Measurements from ENCODE around the gene SLC23A2.

DNA sequence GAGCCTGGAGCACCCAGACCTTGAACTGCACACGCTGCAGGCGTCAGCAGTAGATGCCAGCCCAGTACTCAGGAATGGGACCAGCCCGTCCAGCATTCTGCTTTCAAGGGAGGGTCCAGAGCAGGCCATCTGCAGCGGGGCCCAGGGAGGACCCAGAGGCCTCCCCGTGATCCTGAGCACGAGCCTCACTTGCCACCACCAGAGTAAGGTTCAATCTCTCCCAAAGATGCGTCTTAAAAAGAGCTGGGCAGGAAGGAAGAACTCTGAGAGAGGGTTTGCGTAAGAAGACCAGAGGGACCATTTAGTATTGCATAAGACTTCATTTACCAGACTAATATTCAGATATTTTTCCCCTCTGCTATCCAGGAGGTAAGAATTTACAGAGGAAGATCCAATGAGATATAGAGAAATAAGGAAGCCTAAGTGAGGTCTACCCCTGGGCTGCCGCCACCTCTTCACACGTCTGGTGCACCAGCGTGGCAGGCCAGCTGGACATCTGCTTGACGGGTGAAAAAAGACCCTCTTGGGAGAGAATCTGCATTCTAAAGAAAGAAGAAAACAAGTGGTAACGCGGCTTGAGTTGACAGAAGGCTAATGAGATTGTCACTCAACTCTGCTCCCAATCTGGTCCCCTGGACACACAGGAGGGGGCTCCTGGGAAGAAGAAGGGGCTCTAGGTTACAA is 172.3 kb downstream of the SLC23A2 start:
- TF ChIP-seq, protein P1, sequence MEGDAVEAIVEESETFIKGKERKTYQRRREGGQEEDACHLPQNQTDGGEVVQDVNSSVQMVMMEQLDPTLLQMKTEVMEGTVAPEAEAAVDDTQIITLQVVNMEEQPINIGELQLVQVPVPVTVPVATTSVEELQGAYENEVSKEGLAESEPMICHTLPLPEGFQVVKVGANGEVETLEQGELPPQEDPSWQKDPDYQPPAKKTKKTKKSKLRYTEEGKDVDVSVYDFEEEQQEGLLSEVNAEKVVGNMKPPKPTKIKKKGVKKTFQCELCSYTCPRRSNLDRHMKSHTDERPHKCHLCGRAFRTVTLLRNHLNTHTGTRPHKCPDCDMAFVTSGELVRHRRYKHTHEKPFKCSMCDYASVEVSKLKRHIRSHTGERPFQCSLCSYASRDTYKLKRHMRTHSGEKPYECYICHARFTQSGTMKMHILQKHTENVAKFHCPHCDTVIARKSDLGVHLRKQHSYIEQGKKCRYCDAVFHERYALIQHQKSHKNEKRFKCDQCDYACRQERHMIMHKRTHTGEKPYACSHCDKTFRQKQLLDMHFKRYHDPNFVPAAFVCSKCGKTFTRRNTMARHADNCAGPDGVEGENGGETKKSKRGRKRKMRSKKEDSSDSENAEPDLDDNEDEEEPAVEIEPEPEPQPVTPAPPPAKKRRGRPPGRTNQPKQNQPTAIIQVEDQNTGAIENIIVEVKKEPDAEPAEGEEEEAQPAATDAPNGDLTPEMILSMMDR (IDR thresholded peaks at IDR 0.05), result no peak
- TF ChIP-seq POLR2A (IDR thresholded peaks at IDR 0.05) (no peak), POLR2AphosphoS5 (IDR thresholded peaks at IDR 0.05) (no peak)

Measured in prostate gland (tissue), 2 donors.